Raji (cell line): ENCODE results near the gene CTNNA2.

Experiments
- POLR2A ChIP-seq: IDR thresholded peaks from 2 replicates; pipeline ENCODE4 v1.6.1; 2011; ENCODE audit warnings: low read depth, low read length, control low read depth; ENCODE audit not compliant: insufficient read depth

Gene CTNNA2

DNA sequence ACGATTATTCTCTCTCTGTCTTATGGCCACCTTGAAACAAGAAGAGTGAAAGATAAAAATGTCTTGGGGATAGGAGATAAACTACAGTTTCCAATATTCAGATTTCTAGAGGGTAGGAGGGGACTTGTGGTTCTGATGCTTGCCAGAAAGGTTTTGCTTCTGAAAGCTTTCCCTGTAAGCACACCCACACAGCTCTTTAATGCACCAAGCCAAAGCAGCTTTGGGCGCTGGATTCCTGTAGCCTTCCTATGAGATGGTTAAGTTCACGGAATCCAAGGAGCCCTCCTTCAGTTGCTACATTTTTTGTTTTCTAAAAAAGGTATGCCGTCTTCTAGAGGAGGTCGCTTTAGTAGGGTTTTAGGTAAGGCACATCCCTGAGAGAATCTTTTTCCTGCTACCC is 786.8 kb downstream of the CTNNA2 start:
- TF ChIP-seq POLR2A, result no peak

DNA sequence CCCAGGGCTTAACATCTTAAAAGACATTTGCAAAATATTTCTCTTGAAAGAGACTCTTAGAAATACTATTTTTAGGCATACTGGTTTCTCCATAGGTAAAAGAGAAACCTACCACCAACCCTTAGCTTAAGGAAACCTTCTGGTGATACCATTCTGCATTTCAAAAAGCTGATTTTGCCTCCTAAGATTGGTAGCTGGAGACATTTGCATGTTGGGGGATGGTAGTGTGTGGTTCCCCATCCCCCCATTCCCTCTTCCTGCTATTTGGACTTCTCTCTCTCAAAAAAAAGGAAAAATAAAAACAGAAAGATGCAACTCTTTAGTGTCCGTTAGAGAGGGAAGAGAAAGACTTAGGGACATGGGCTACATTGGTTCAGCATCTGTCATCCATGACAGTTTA is 787.5 kb downstream of the CTNNA2 start:
- no peak for TF ChIP-seq POLR2A

DNA sequence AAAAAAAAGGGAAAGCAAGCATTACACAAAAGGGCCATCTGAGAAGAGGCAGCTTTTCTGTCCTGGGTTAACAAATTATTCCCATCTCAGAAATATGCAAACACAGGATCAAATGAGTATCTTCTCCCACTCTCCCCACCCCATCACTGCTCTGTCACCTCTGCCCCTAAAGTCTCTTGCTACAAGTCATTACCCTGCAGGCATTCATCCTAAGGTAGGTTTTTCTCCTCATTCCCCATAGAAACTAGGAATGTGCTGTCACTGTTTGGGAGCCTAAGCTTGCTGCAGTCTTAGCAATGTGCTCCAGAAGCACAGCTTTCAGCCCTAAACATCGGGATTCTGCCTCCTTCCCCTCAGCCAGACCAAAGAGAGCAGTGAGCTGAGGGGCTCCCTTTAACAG is 788.1 kb downstream of the CTNNA2 start:
- no peak for TF ChIP-seq POLR2A

GRCh38 chr2:80302001-80302313 is 789.1 kb downstream of the CTNNA2 start:
- TF ChIP-seq POLR2A, result no peak

DNA sequence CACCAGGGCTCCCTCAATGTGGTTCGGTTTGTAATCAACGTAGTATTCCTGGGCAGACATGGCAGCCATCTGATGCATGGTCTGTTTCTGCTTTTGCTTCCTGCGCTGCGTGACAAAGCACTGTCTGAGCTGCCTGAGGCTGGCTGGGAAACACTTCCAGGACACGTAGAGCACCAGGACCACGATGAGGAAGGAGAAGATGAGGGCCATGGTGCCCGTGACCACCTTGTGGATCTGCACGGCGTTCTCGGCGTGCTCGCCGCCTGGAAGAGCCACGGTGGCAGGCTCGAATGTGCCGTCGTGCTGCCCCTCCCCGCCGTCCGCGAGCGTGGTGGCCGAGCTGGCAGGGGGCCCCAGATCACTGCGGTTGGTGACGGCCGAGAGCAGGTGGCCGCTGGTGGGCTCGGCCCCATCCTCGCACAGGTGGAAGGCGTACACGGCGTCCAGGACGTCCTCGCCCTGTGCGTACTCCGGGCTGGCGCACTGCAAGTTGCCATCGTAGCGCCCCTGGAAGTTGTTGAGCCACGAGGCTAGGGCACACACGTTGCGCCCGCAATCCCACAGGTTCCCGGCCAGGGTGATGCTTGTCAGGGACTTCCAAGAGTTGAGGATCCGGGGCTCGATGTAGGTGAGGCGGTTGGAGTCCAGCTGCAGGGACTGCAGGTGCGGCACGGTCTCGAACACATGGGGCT is 789.6 kb downstream of the CTNNA2 start:
- TF ChIP-seq POLR2A, result no peak

DNA sequence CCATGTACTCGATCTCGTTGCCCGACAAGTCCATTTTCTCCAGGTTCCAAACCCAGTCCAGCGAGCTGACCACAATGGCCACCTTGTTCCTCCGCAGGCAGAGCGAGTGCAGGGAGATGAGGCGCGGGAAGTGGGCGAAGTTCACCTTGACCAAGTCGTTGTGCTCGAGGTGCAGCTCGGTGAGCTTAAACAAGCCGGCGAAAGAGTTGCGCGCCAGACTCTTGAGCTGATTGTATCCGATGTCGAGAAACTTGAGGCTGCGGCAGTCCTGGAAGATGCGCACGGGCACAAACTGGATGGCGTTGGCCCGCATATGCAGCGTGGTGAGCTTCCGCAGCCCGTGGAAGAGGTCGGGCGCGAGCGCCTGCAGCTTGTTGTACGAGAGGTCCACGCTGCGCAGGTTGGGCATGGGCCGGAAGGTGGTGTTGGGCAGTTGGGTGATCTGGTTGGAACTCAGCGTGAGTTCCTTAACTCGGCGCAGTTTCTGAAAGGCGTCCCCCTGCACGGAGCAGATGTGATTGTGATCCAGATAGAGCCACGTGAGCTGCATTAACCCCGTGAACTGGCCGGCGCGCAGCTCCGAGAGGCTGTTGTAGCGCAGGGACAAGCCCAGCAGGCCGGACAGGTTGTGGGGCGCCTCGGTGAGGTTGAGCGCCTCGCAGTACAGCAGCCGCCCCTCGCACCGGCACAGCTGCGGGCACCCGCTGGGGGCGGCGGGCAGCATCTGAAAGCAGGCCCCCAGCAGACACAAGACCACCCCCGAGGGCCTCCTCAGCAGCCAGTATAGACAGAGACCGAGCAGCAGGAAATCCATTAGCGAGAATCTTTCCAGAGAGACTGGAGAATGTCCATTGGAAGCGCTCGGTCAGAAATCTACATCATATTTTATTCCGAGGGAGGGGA is 790.4 kb downstream of the CTNNA2 start:
- TF ChIP-seq POLR2A, result no peak

DNA sequence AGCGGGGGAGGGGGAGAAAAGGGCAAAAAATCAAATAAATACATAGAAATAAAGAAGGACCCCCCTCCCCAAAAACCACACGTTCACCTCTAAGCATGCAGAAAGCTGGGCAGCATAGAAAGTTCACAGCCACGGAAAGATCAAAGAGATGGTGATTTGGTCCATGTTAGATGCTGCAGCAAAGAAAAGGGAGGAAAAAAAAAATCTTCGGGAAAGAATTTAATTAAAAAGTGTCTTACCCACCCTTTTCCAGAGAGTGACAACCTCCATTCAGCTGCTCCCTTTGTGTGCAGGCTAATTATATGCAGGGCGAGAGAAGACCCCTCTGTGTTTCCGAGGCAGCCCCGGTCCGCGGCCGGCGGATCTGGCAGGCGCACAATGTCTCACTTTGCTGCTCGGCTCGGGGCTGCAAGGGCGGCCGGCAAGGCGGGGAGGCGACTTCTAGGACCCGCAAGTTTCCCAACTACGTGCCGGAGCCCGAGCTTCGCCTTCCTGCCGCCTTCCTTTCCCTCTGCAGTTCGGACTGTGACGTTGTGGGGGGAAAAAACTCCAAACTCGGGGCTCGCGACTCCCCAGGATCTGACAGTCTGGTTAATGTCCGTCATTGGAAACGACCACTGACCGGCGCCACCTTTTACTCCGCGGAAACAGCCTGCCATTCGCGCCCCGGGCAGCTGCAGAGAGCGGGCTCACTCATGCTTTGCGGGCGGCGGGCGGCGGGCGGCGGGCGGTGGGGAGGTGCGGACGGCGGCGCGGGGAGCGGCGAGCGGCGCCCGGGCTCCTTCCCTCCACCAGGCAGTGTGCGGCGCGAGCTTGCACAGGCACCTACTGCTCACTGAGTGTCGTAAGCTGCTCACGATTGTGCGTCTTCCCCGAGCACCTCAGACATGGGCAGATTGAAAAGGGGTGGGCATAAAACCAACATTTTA is 791.3 kb downstream of the CTNNA2 start, which contains the start of gene LRRTM1:
TSS of gene LRRTM1 (minus strand) at position 844 of the 929 bp plus-strand sequence. CDS start 933 bp downstream, outside the sequence.
- no peak for TF ChIP-seq POLR2A

- TF ChIP-seq POLR2A, result no peak
Observed at GRCh38 chr2:80311304-80311703, 798.5 kb downstream of the CTNNA2 start.

DNA sequence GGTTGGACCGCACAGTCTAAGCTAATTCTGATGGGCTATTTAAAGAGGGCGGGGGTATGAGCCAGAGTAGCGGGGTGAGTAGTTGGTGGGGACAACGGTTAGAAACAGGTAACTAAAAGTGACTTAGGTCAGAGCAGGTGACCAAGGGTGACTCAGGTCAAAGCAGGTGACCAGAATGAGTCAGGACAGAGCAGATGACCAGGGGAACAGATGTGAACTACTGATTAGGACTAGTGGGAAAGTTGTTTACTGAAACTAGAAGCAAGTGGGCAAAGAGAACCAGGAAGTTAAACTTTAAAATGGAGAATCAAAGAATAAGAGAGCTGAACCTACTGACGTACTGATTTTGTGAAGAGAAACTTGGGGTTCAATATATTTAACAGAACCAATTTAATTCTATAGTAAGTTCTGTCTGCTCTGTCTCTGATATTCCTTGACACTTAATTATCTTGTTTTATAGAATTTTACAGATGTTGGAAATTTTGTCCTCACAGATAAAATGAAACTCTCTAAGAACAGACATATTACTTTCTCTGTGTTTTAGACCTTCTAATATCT is 799.5 kb downstream of the CTNNA2 start:
- TF ChIP-seq POLR2A, result no peak

DNA sequence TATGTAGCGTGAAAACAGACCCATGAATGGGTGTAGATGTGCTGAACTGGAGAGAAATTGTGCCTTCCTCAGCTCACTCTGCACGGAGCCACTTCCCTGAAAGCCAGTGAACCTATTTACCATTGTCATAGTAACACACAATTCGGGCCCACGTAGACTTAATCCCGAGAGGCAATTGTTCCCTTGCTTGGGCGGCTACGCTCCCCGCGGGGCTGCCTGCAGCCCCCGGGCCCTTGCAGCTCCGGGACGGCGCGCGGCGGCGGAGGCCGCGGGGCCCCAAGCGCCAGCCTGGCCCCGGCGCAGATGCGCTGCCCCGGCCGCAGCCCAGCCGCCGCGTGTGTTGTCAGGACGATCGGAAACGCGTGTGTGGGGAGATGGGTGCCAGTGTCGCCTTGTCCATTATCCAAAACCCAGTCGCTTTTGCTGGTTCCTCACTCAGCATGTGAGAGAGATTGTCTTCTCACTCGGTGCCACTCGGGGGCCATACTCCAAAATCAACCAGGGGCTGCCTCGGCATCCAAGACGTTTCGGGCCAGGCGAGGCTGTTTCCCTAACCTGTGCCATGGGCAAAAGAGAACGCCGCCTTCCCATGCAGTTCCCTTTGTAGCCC is 809.6 kb downstream of the CTNNA2 start:
- TF ChIP-seq POLR2A, result no peak

GRCh38 chr2:80322958-80323357 is 810.1 kb downstream of the CTNNA2 start:
- no peak for TF ChIP-seq POLR2A

DNA sequence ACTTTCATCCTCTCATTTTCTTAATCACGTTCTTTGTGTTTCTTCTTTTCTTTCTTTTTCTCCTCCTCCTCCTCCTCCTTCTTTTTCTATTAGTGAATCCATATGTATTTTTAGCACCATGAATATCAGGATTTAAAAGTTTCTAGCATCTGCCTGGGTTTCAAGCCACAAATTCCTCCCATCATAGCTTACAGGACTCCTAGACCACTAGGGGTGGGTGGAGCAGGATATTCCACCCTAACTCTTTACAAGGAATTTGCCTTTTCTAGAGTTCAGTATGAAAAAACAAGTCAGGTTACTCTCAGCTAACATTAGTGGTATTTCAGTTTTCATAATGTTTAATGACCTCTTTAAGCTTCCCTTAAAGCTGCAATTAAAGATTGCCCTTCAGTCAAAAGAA is 810.8 kb downstream of the CTNNA2 start:
- TF ChIP-seq POLR2A, result no peak

DNA sequence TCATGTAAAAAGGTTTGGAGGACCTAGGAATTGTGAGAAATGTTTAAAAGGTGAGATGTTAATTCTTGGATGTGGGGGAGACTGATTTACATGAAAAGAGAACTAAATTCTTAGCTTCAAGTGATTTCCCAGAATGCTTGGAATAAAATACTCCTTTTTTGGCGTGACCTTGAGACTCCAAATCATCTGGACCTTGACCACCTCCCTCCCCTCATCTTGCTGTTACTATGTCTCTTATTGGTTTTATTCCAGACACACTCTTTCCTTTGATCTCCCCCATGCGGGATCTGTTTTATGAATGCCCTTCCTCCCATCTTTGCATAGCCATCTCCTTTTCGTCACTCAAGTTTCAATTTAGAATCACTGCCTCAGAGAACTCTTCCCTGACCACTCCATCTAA is 811.7 kb downstream of the CTNNA2 start:
- no peak for TF ChIP-seq POLR2A

DNA sequence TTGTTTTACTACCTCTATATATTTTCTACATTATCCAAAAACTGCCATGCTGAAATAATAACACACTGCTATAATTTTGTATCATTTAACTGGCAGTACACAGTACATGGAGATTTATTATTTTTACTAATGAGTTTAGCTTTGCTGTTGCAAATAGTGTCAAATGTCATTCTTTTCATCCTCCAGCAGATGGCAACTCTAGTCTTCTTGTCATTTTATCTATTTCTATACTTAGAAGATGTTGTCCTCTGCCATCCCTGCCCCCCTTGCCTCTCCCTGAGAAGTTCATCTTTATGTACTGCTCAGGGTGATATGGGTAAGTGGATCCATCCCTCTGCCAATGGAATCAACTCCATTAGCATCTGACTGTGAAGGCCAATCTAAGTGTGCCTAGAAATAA is 813.4 kb downstream of the CTNNA2 start:
- no peak for TF ChIP-seq POLR2A

GRCh38 chr2:80326861-80327260 is 814.0 kb downstream of the CTNNA2 start:
- no peak for TF ChIP-seq POLR2A
